B cell (primary cell): ENCODE measurements around the gene AZIN2. TPM values are rescaled to one million over a fixed set of nuclear protein-coding genes. Genes with fewer than 3 reads are reported as not detected.
A peak's percentile ranks its signal among the peaks of the same experiment; 100 is the strongest.

Experiments
- ATAC-seq: fragments of 200-7000 bp; cut with Tn5 transposase; one replicate; pipeline ENCODE4 v1.10.0; 2021; ENCODE audit warnings: low read depth, mild to moderate bottlenecking, moderate number of reproducible peaks, moderate library complexity
- CTCF ChIA-PET: fragments of 350-600 bp; sonication (Branson Sonifier 250); formaldehyde crosslinking; loops from one replicate; lab custom pipeline; 2021; ENCODE audit warnings: antibody characterized with exemption, inconsistent platforms; lab: Charles Lee
- POLR2A ChIA-PET: fragments of 350-600 bp; sonication (Branson Sonifier 250); formaldehyde crosslinking; loops from one replicate; lab custom pipeline; 2021; ENCODE audit warnings: antibody characterized with exemption; lab: Charles Lee
- DNase-seq: peaks from one replicate; pipeline ENCODE4 v3.0.0; 2013
- H2AFZ ChIP-seq: 2 replicates; pipeline ENCODE4 v1.6.1; 2012; ENCODE audit warnings: mild to moderate bottlenecking, low read depth, low read length; ENCODE audit not compliant: insufficient read depth, poor library complexity, severe bottlenecking
- H3K27ac ChIP-seq, 2 donors: 1 replicate in 1 of 2; 2 replicates in 1 of 2; pipeline ENCODE4 v1.5.1; 2012 to 2013; ENCODE audit warnings: low read length in 2 of 2, mild to moderate bottlenecking in 2 of 2, moderate library complexity in 1 of 2
- H3K27me3 ChIP-seq, 4 experiments: fragments of 200-600 bp in 1 of 4; sonication (generic) in 1 of 4; replicated peaks in 1 of 4; 1 replicate in 2 of 4; 2 replicates in 2 of 4; pipeline versions ENCODE4 v1.6.1 to v1.7.0; 2013 to 2016; ENCODE audit warnings: low read length in 3 of 4, mild to moderate bottlenecking in 2 of 4, mixed read lengths in 1 of 4, moderate library complexity in 1 of 4; ENCODE audit not compliant: insufficient read depth in 4 of 4, control insufficient read depth in 3 of 4; ENCODE audit errors: control extremely low read depth in 1 of 4
- H3K36me3 ChIP-seq, 2 experiments: replicated peaks in 1 of 2; 1 replicate in 1 of 2; 2 replicates in 1 of 2; pipeline versions ENCODE4 v1.6.1 to v1.7.1; 2013; ENCODE audit warnings: low read length in 1 of 2; ENCODE audit not compliant: insufficient read depth in 2 of 2, control insufficient read depth in 1 of 2; ENCODE audit errors: control extremely low read depth in 1 of 2, extremely low read depth in 1 of 2
- H3K4me1 ChIP-seq, 2 donors: fragments of 200-600 bp in 1 of 2; sonication (generic) in 1 of 2; 1 replicate in 1 of 2; 2 replicates in 1 of 2; pipeline versions ENCODE4 v1.5.1 to v1.6.1; 2013 to 2017; ENCODE audit warnings: low read length in 2 of 2; ENCODE audit not compliant: control insufficient read depth in 2 of 2, insufficient read depth in 2 of 2
- H3K4me2 ChIP-seq: replicated peaks from 2 replicates; pipeline ENCODE3; 2012; ENCODE audit warnings: mild to moderate bottlenecking, low read depth, low read length; ENCODE audit not compliant: poor library complexity, severe bottlenecking
- H3K4me3 ChIP-seq, 5 experiments: fragments of 200-600 bp in 1 of 5; sonication (generic) in 1 of 5; 1 replicate in 3 of 5; 2 replicates in 2 of 5; pipeline versions ENCODE4 v1.5.1 to v1.7.0; 2011 to 2016; ENCODE audit warnings: low read length in 4 of 5, mild to moderate bottlenecking in 4 of 5, low read depth in 2 of 5, control low read depth in 1 of 5, moderate library complexity in 1 of 5; ENCODE audit not compliant: insufficient read depth in 1 of 5; ENCODE audit errors: control extremely low read depth in 1 of 5, extremely low read depth in 1 of 5
- H3K79me2 ChIP-seq: fragments of 200-600 bp; sonication (generic); one replicate; pipeline ENCODE4 v1.6.0; 2016; ENCODE audit warnings: low read length; ENCODE audit not compliant: control insufficient read depth, insufficient read depth
- H3K9ac ChIP-seq: fragments of 200-600 bp; sonication (generic); 2 replicates; pipeline ENCODE4 v1.6.1; 2017; ENCODE audit warnings: mild to moderate bottlenecking, low read length, moderate library complexity
- H3K9me3 ChIP-seq, 3 donors: one replicate each; pipeline versions ENCODE4 v1.6.1 to v1.7.1; 2013; ENCODE audit warnings: low read length in 2 of 3; ENCODE audit not compliant: control insufficient read depth in 2 of 3, insufficient read depth in 1 of 3; ENCODE audit errors: control extremely low read depth in 1 of 3
- H4K20me1 ChIP-seq: 2 replicates; pipeline ENCODE4 v1.6.0; 2012; ENCODE audit warnings: mild to moderate bottlenecking, low read length; ENCODE audit not compliant: insufficient read depth, control insufficient read depth, poor library complexity, severe bottlenecking
- H3K27ac Mint-ChIP-seq: one replicate; pipeline ENCODE4 v1.8.0; 2021; ENCODE audit warnings: mixed read lengths
- H3K27me3 Mint-ChIP-seq: one replicate; pipeline ENCODE4 v1.8.0; 2021; ENCODE audit warnings: mixed read lengths
- H3K4me1 Mint-ChIP-seq: one replicate; pipeline ENCODE4 v1.8.0; 2021; ENCODE audit warnings: mixed read lengths
- H3K4me3 Mint-ChIP-seq: one replicate; pipeline ENCODE4 v1.8.0; 2021; ENCODE audit warnings: mixed read lengths
- H3K9me3 Mint-ChIP-seq: one replicate; pipeline ENCODE4 v1.8.0; 2022; ENCODE audit warnings: mixed read lengths; ENCODE audit not compliant: insufficient read depth
- CTCF ChIP-seq: fragments of 200-600 bp; IDR thresholded peaks from one replicate; pipeline ENCODE4 v1.8.0; 2022; ENCODE audit warnings: antibody characterized with exemption, mild to moderate bottlenecking
- EZH2 ChIP-seq: IDR thresholded peaks from 2 replicates; pipeline ENCODE4 v1.6.1; 2012; ENCODE audit warnings: borderline replicate concordance, low read depth, mild to moderate bottlenecking, moderate library complexity, low read length; ENCODE audit not compliant: insufficient read depth, poor library complexity, severe bottlenecking
- WGBS: methylation state at CpG from one replicate; pipeline ENCODE4 v1.1.5; 2013; ENCODE audit warnings: missing lambda C conversion rate; ENCODE audit not compliant: insufficient coverage; 5-methylcytosine and 5-hydroxymethylcytosine counted together
- intact Hi-C: fragments of 100-400 bp; cut with micrococcal nuclease; formaldehyde crosslinking; loops from one replicate; pipeline ENCODE4 v1.10.0; 2022
- polyA plus RNA-seq: library from polyadenylated mRNA; depleted of rRNA; stranded (reverse); fragments of >200 nt; gene quantifications from 2 replicates; pipeline ENCODE4 v1.2.3, GENCODE V29; 2012
- total RNA-seq, 2 donors: library from RNA; stranded (reverse); fragments of 120-200 nt in 1 of 2; gene quantifications; 1 replicate in 1 of 2; 2 replicates in 1 of 2; pipeline versions ENCODE4 v1.2.3 to v1.2.4, GENCODE V29; 2013 to 2022

AZIN2 gene
- total and polyA plus RNA-seq, 2 donors (not counting 1 experiment from before 2014, with no cell fraction given): 0.33 to 5.9 TPM

DNA sequence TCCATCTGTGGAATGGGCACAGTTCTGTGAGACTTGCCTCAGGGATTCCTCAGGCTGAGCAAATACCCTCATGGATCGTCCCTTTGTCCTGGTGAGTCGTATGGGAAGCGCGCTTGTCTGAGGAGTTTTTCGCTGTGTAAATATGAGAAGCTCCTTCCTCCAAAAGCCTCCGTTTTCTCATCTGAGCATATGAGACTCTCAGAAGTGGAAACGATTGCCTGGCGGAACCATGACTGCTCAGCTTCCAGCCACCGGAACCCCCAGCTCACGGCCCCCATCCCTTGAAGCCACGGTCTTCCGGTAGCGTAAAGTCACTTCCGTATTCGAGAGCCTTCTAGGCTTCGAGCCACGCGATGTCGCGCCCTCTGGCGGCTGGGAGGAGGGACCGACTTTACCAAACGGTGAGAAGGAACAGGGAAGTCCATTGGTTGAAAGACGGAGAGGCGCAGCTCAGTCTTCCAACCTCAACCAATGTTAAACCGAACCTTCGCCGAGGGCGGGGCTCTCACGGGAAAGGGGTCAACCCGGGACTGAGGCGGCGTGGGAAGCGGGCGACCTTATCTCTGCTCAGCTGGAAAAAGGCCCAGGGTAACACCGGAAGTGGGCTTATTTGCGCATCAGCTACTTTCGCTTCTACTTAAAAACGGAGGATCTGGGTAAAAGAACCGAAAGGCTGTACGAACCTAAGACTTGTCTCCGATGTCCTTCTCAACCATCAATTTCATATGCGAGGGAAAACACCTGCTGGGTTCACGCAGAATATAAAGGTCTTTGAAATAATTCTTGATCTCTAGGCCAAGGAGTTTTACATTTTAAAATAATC, 46.3 kb downstream of the AZIN2 start:
- POLR2A ChIA-PET: interaction anchor here (0.5 to 2.0 kb wide), 7 partner anchors 46 to 1054 kb away, joined by 3 to 16 read pairs (median 6); partner anchors contain the start of genes AZIN2, RBBP4, TMEM39B and TRIM62

More for the DNA sequence above, 46.3 kb downstream of the AZIN2 start:
- H3K4me1 ChIP-seq: peaks cover 13 to 25% of the 10 kb centered on the region in 2 donors
- Mint-ChIP-seq H3K9me3 (no peaks in the 10 kb centered on the region), H3K27ac (peak overlapping the region; percentile 95), H3K27me3 (peaks cover 5% of the 10 kb centered on the region), H3K4me1 (peaks cover 18% of the 10 kb centered on the region), H3K4me3 (peak overlapping the region; percentile 93)
- CTCF ChIA-PET: interaction anchor here (0.7 to 2.2 kb wide), 28 partner anchors 10 to 607 kb away, joined by 3 to 32 read pairs (median 4); partner anchors contain the start of genes AZIN2, RBBP4, TRIM62 and ZSCAN20
- TF ChIP-seq CTCF (peak; percentile 86), EZH2 (no peak)
- peak; percentile 99 for DNase-seq
- H2AFZ ChIP-seq: peak overlapping the region; percentile 91
- intact Hi-C loops: loop anchor here (1.0 to 5.0 kb wide), 6 partner anchors 46 to 345 kb away; partner anchors contain the start of genes AZIN2, RNF19B, ZNF362 and ZSCAN20
- H3K9me3 ChIP-seq: no peaks in the 10 kb centered on the region
- peak overlapping the region; percentile 82 to 83 for H3K27ac ChIP-seq
- peak overlapping the region; percentile 80 to 96 (median 88) for H3K4me3 ChIP-seq
- no peaks in the 10 kb centered on the region for H3K36me3 ChIP-seq
- H3K9ac ChIP-seq: peak overlapping the region; percentile 88
- no peaks in the 10 kb centered on the region for H3K27me3 ChIP-seq
- WGBS: under 1% methylated on average over 34 of the region's 44 CpGs
- no peaks in the 10 kb centered on the region for H4K20me1 ChIP-seq
- H3K79me2 ChIP-seq: peaks cover 3% of the 10 kb centered on the region
- H3K4me2 ChIP-seq: peak overlapping the region; percentile 85
- ATAC-seq: peak; percentile 97
